Loucy (cell line): ENCODE measurements around the gene FADS2.

Experiments
- H2AFZ ChIP-seq: fragments of 200-600 bp; sonication (generic); 2 replicates; pipeline ENCODE4 v1.6.0; 2016; ENCODE audit warnings: antibody characterized with exemption, mild to moderate bottlenecking, low read length, moderate library complexity
- H3F3A ChIP-seq: fragments of 200-600 bp; 2 replicates; pipeline ENCODE4 v1.6.0; 2016; ENCODE audit warnings: antibody characterized with exemption, low read depth, mild to moderate bottlenecking
- H3K27me3 ChIP-seq: fragments of 200-600 bp; sonication (generic); 2 replicates; pipeline ENCODE4 v1.6.1; 2014; ENCODE audit warnings: low read length, mild to moderate bottlenecking; ENCODE audit not compliant: insufficient read depth, poor library complexity, severe bottlenecking
- H3K36me3 ChIP-seq: fragments of 200-600 bp; sonication (generic); 2 replicates; pipeline ENCODE4 v1.6.1; 2016; ENCODE audit warnings: low read length; ENCODE audit not compliant: insufficient read depth
- H3K4me1 ChIP-seq: fragments of 200-600 bp; sonication (generic); 2 replicates; pipeline ENCODE4 v1.5.1; 2014; ENCODE audit warnings: low read length, mild to moderate bottlenecking; ENCODE audit not compliant: insufficient read depth, poor library complexity, severe bottlenecking
- H3K4me2 ChIP-seq: fragments of 200-600 bp; sonication (generic); 2 replicates; pipeline ENCODE4 v1.6.0; 2014; ENCODE audit warnings: antibody characterized with exemption, low read length, low read depth, mild to moderate bottlenecking; ENCODE audit not compliant: poor library complexity, severe bottlenecking
- H3K4me3 ChIP-seq: fragments of 200-600 bp; sonication (generic); 2 replicates; pipeline ENCODE4 v1.5.1; 2014; ENCODE audit warnings: low read length, mild to moderate bottlenecking, mixed read lengths; ENCODE audit not compliant: poor library complexity, severe bottlenecking
- H3K79me2 ChIP-seq: fragments of 200-600 bp; sonication (generic); 2 replicates; pipeline ENCODE4 v1.6.1; 2014; ENCODE audit warnings: low read length; ENCODE audit not compliant: insufficient read depth
- H3K9ac ChIP-seq: fragments of 200-600 bp; sonication (generic); 2 replicates; pipeline ENCODE4 v1.6.0; 2014; ENCODE audit warnings: mild to moderate bottlenecking, low read depth, low read length, moderate library complexity; ENCODE audit not compliant: poor library complexity, severe bottlenecking
- H3K9me2 ChIP-seq: fragments of 200-600 bp; sonication (generic); replicated peaks from 2 replicates; pipeline ENCODE4 v1.6.1; 2016; ENCODE audit warnings: low read depth, low read length, mixed read lengths
- H3K9me3 ChIP-seq: fragments of 200-600 bp; sonication (generic); 2 replicates; pipeline ENCODE4 v1.6.1; 2014; ENCODE audit warnings: mild to moderate bottlenecking, antibody characterized with exemption, low read length, low read depth; ENCODE audit not compliant: insufficient read depth
- H4K20me1 ChIP-seq: fragments of 200-600 bp; sonication (generic); 2 replicates; pipeline ENCODE4 v1.6.0; 2014; ENCODE audit warnings: antibody characterized with exemption, low read length, mild to moderate bottlenecking; ENCODE audit not compliant: insufficient read depth, poor library complexity, severe bottlenecking
- EZH2phosphoT487 ChIP-seq: fragments of 200-600 bp; IDR thresholded peaks from 2 replicates; pipeline ENCODE4 v1.6.1; 2018; ENCODE audit warnings: antibody characterized with exemption, mild to moderate bottlenecking, moderate library complexity, borderline replicate concordance
- TF ChIP-seq, protein P1 (sequence below): fragments of 200-600 bp; sonication (generic); conservative IDR thresholded peaks from 2 replicates; pipeline ENCODE4 v1.5.1; 2014; ENCODE audit warnings: mild to moderate bottlenecking, antibody characterized with exemption, low read length

Gene FADS2

DNA sequence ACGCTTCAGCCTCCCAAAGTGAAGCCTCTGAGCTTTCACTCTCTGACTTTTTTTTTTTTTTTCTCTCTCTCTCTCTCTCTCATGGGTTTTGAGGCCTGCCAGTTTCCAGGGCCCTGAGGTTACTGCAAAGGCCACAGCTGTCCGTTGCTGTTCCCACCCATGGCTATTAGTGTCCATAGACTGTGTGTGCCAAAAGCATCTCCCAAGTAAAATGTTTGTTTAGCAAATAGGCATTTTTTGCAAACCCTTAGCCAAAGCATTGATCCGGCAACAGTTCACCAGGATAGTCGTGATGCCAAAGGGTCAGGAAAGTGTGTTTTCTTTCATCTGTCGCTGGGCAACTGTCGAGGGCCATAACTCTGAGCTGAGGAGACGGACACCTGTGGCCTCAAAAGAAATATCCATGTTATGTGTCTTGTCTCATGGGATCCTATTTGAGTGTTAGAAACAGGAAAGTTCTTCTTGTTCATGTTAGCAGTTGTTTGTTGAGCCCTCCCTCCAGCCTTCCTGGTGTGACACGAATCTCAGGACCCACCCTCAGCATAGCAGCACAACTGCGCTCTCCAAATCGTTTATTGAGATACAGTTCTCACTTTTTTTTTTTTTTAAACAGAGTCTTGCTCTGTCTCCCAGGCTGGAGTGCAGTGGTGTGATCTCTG is 18.4 kb downstream of the FADS2 start:
- Histone ChIP-seq H2AFZ (no peak overlapping the region), H3K27me3 (no peaks in the 10 kb centered on the region), H3K9me3 (no peaks in the 10 kb centered on the region), H3K9ac (no peak overlapping the region), H3K4me3 (no peak overlapping the region), H3K36me3 (peaks cover 92% of the 10 kb centered on the region), H3K9me2 (no peaks in the 10 kb centered on the region), H3K4me1 (no peaks in the 10 kb centered on the region), H3K4me2 (no peak overlapping the region), H3F3A (no peaks in the 10 kb centered on the region; the same call in 1 of the 2 replicates), H4K20me1 (peaks cover 22% of the 10 kb centered on the region), H3K79me2 (peaks cover 22% of the 10 kb centered on the region; the same call in 1 of the 2 replicates)
- no peak for TF ChIP-seq EZH2phosphoT487
- TF ChIP-seq, protein P1, sequence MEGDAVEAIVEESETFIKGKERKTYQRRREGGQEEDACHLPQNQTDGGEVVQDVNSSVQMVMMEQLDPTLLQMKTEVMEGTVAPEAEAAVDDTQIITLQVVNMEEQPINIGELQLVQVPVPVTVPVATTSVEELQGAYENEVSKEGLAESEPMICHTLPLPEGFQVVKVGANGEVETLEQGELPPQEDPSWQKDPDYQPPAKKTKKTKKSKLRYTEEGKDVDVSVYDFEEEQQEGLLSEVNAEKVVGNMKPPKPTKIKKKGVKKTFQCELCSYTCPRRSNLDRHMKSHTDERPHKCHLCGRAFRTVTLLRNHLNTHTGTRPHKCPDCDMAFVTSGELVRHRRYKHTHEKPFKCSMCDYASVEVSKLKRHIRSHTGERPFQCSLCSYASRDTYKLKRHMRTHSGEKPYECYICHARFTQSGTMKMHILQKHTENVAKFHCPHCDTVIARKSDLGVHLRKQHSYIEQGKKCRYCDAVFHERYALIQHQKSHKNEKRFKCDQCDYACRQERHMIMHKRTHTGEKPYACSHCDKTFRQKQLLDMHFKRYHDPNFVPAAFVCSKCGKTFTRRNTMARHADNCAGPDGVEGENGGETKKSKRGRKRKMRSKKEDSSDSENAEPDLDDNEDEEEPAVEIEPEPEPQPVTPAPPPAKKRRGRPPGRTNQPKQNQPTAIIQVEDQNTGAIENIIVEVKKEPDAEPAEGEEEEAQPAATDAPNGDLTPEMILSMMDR: no peak

DNA sequence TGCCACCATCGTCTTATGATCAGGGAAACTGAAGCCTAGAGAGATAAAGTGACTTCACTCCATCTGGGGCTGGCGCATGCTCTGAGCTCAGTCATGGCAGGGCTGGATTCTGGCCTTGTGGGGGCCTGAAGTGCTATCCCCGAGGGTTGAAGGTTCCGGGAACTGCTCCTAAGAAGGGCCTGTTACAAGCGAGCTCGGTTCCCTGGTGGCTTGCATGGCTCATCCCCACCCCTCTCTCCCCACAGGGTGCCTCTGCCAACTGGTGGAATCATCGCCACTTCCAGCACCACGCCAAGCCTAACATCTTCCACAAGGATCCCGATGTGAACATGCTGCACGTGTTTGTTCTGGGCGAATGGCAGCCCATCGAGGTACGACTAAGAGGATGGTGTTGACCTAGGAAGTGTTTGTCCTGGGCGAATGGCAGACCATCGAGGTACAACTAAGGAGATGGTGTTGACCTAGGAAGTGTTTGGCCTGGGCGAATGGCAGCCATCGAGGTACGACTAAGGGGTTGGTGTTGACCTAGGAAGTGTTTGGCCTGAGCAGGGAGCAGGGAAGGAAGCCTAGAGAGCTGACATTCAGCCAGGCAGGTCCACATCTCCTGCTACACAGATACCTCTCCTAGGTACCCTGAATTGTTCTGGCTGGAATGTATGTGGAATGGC is 19.9 kb downstream of the FADS2 start:
- H4K20me1 ChIP-seq: peaks cover 30% of the 10 kb centered on the region
- H3K9me3 ChIP-seq: no peaks in the 10 kb centered on the region
- no peaks in the 10 kb centered on the region; the same call in 1 of the 2 replicates for H3F3A ChIP-seq
- H3K4me3 ChIP-seq: no peak overlapping the region
- no peak overlapping the region for H2AFZ ChIP-seq
- H3K9me2 ChIP-seq: no peaks in the 10 kb centered on the region
- TF ChIP-seq, protein P1: no peak
- no peak for TF ChIP-seq EZH2phosphoT487
- no peak overlapping the region for H3K9ac ChIP-seq
- H3K79me2 ChIP-seq: peaks cover 25% of the 10 kb centered on the region; the same call in 1 of the 2 replicates
- no peaks in the 10 kb centered on the region for H3K27me3 ChIP-seq
- H3K4me2 ChIP-seq: no peak overlapping the region
- H3K4me1 ChIP-seq: no peaks in the 10 kb centered on the region
- H3K36me3 ChIP-seq: peaks cover 90% of the 10 kb centered on the region

DNA sequence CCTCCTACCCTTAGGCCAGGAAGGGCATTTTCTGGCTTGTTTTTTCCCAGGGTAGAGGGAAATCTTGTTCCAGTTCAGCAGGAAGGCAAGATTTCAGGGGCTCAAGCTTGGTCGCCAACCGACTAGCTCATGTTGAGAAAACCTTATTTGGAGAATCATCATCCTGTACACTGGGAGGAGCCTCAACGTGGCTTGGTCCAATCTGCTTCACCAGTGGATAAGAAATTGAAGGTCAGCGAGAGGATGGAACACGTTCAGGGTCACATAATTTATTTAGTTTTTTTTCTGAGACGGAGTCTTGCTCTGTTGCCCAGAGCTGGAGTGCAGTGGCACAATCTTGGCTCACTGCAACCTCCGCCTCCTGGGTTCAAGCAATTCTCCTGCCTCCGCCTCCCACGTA is 20.5 kb downstream of the FADS2 start:
- TF ChIP-seq, protein P1: no peak
- no peak for TF ChIP-seq EZH2phosphoT487
- Histone ChIP-seq H3K9ac (no peak overlapping the region), H3K4me3 (no peak overlapping the region), H3F3A (no peaks in the 10 kb centered on the region; the same call in 1 of the 2 replicates), H3K9me2 (no peaks in the 10 kb centered on the region), H3K4me2 (no peak overlapping the region), H3K4me1 (no peaks in the 10 kb centered on the region), H3K9me3 (no peaks in the 10 kb centered on the region), H4K20me1 (peaks cover 35% of the 10 kb centered on the region), H3K36me3 (peaks cover 89% of the 10 kb centered on the region), H3K27me3 (no peaks in the 10 kb centered on the region), H2AFZ (no peak overlapping the region), H3K79me2 (peaks cover 30% of the 10 kb centered on the region; the same call in 1 of the 2 replicates)
